Stimulated activated CD8-positive, alpha-beta memory T cell treated with anti-CD3 and anti-CD28 coated beads, Interleukin-12 subunit alpha, Interleukin-12 subunit beta, amount 100 ng/mL, for 24 hours (primary cell): ENCODE results near the gene PFN1.

Source experiments
- DNase-seq: peaks from one replicate; pipeline ENCODE4 v3.0.0-alpha.2; 2020; ENCODE audit errors: extremely low read depth

Gene PFN1

GRCh38 chr17:4896332-4897197, 51.8 kb downstream of the PFN1 start:
- no peak for DNase-seq

- no peak for DNase-seq
Observed at GRCh38 chr17:4895657-4896331, 52.5 kb downstream of the PFN1 start.
